IMR-90 (cell line): ENCODE measurements around the gene MAT1A. TPM values are rescaled to one million over a fixed set of nuclear protein-coding genes. Genes with fewer than 3 reads are reported as not detected.

ENCODE experiments used
- ATAC-seq: fragments of 200-7000 bp; cut with Tn5 transposase; 2 replicates; pipeline ENCODE4 v1.9.1; 2020; ENCODE audit warnings: low read depth, mild to moderate bottlenecking, moderate library complexity
- BruUV-seq: library from RNA; stranded (reverse); fragments of 400-500 nt; replicated peaks from 2 replicates; lab custom pipeline; 2021; lab: Mats Ljungman, UMichigan
- CTCF ChIA-PET: fragments of 300-600 bp; formaldehyde crosslinking; extraction: SDS; loops from one replicate; lab custom pipeline; 2021; ENCODE audit warnings: antibody characterized with exemption; lab: Yijun Ruan, JAX
- POLR2A ChIA-PET: fragments of 300-600 bp; sonication (Branson Sonifier 250); formaldehyde crosslinking; loops from one replicate; lab custom pipeline; 2022; ENCODE audit warnings: antibody characterized with exemption; ENCODE audit not compliant: unreplicated experiment; lab: Charles Lee
- DNase-seq: peaks from one replicate; pipeline ENCODE4 v3.0.0; 2013
- H2AFZ ChIP-seq: replicated peaks from 2 replicates; pipeline ENCODE3; 2013; ENCODE audit warnings: low read length, mild to moderate bottlenecking; ENCODE audit not compliant: poor library complexity
- H2AK5ac ChIP-seq: 2 replicates; pipeline ENCODE4 v1.6.1; 2013; ENCODE audit warnings: low read depth, low read length, inconsistent platforms
- H2AK9ac ChIP-seq: replicated peaks from 2 replicates; pipeline ENCODE3; 2013; ENCODE audit warnings: mild to moderate bottlenecking, low read depth, low read length, moderate library complexity; ENCODE audit not compliant: poor library complexity
- H2BK120ac ChIP-seq: 2 replicates; pipeline ENCODE4 v1.6.1; 2013; ENCODE audit warnings: low read depth, low read length, inconsistent platforms
- H2BK15ac ChIP-seq: 3 replicates; pipeline ENCODE4 v1.6.1; 2013; ENCODE audit warnings: low read depth, low read length, inconsistent platforms
- H2BK20ac ChIP-seq: 2 replicates; pipeline ENCODE4 v1.6.1; 2013; ENCODE audit warnings: low read depth, mild to moderate bottlenecking, inconsistent platforms, low read length, moderate library complexity
- H2BK5ac ChIP-seq: 2 replicates; pipeline ENCODE4 v1.6.1; 2013; ENCODE audit warnings: mild to moderate bottlenecking, low read depth, low read length, inconsistent platforms; ENCODE audit not compliant: poor library complexity, severe bottlenecking
- H3K14ac ChIP-seq: replicated peaks from 2 replicates; pipeline ENCODE4 v1.6.1; 2013; ENCODE audit warnings: low read depth, low read length, inconsistent platforms
- H3K18ac ChIP-seq: 2 replicates; pipeline ENCODE4 v1.6.1; 2013; ENCODE audit warnings: low read depth, low read length, control low read depth
- H3K23ac ChIP-seq: 2 replicates; pipeline ENCODE4 v1.6.1; 2013; ENCODE audit warnings: low read depth, low read length, inconsistent platforms
- H3K27ac ChIP-seq: 2 replicates; pipeline ENCODE4 v1.5.1; 2013; ENCODE audit warnings: mild to moderate bottlenecking, control low read depth, low read length; ENCODE audit not compliant: insufficient read depth
- H3K27me3 ChIP-seq: 2 replicates; pipeline ENCODE4 v1.6.1; 2013; ENCODE audit warnings: low read length; ENCODE audit not compliant: control insufficient read depth, insufficient read depth
- H3K36me3 ChIP-seq: 2 replicates; pipeline ENCODE4 v1.6.1; 2013; ENCODE audit warnings: low read length, mixed read lengths; ENCODE audit not compliant: control insufficient read depth, insufficient read depth
- H3K4ac ChIP-seq: 2 replicates; pipeline ENCODE4 v1.6.1; 2013; ENCODE audit warnings: low read depth, low read length, inconsistent platforms
- H3K4me1 ChIP-seq: 2 replicates; pipeline ENCODE4 v1.6.1; 2013; ENCODE audit warnings: low read length, mixed read lengths; ENCODE audit not compliant: control insufficient read depth, insufficient read depth
- H3K4me2 ChIP-seq: 2 replicates; pipeline ENCODE4 v1.6.1; 2013; ENCODE audit warnings: low read depth, mild to moderate bottlenecking, control low read depth, low read length, moderate library complexity
- H3K4me3 ChIP-seq: 2 replicates; pipeline ENCODE4 v1.5.1; 2013; ENCODE audit warnings: low read depth, mild to moderate bottlenecking, control low read depth, low read length, moderate library complexity; ENCODE audit not compliant: insufficient read depth
- H3K56ac ChIP-seq: 2 replicates; pipeline ENCODE4 v1.6.1; 2013; ENCODE audit warnings: low read length, inconsistent platforms; ENCODE audit not compliant: insufficient read depth; ENCODE audit errors: extremely low read depth
- H3K79me1 ChIP-seq, 2 experiments: 2 replicates each; pipeline ENCODE4 v1.6.1; 2013; ENCODE audit warnings: low read length in 2 of 2, inconsistent platforms in 1 of 2, low read depth in 1 of 2
- H3K9ac ChIP-seq: 2 replicates; pipeline ENCODE4 v1.6.1; 2013; ENCODE audit warnings: low read depth, low read length, control low read depth
- H3K9me1 ChIP-seq: 2 replicates; pipeline ENCODE4 v1.6.1; 2013; ENCODE audit warnings: low read length, inconsistent platforms; ENCODE audit not compliant: insufficient read depth
- H3K9me3 ChIP-seq: 2 replicates; pipeline ENCODE4 v1.6.1; 2013; ENCODE audit warnings: low read length; ENCODE audit not compliant: control insufficient read depth, insufficient read depth
- H4K20me1 ChIP-seq: 2 replicates; pipeline ENCODE4 v1.6.1; 2013; ENCODE audit warnings: low read length, inconsistent platforms; ENCODE audit not compliant: insufficient read depth
- H4K5ac ChIP-seq: 2 replicates; pipeline ENCODE4 v1.6.1; 2013; ENCODE audit warnings: mild to moderate bottlenecking, low read depth, low read length, control low read depth
- H4K8ac ChIP-seq, 2 experiments: 2 replicates each; pipeline ENCODE4 v1.6.1; 2013; ENCODE audit warnings: low read depth in 2 of 2, low read length in 2 of 2, control low read depth in 1 of 2, inconsistent platforms in 1 of 2
- H4K91ac ChIP-seq: 2 replicates; pipeline ENCODE4 v1.6.1; 2013; ENCODE audit warnings: low read depth, low read length, inconsistent platforms; ENCODE audit not compliant: insufficient read depth
- RFX5 ChIP-seq: IDR thresholded peaks from 2 replicates; pipeline ENCODE4 v1.8.0; 2012; ENCODE audit warnings: low read depth, mild to moderate bottlenecking, low read length, moderate library complexity
- USF2 ChIP-seq: fragments of 150-350 bp; IDR thresholded peaks from 2 replicates; pipeline ENCODE4 v1.6.1; 2017; ENCODE audit warnings: mild to moderate bottlenecking, antibody characterized with exemption, low read length, low read depth
- WGBS, 2 experiments: methylation state at CpG; one replicate each; pipeline versions ENCODE4 v1.1.5 to v1.1.7; 2013; ENCODE audit warnings: missing lambda C conversion rate in 2 of 2; ENCODE audit not compliant: insufficient read length in 1 of 2; ENCODE audit errors: extremely low coverage in 2 of 2; 5-methylcytosine and 5-hydroxymethylcytosine counted together
- dilution Hi-C: fragments of 300-500 bp; cut with HindIII; formaldehyde crosslinking; loops from one replicate; pipeline ENCODE4 v1.14.3; 2018; ENCODE audit warnings: low sequenced_read_pairs; ENCODE audit not compliant: unreplicated experiment
- in situ Hi-C: fragments of 300-500 bp; cut with MboI; formaldehyde crosslinking; loops from 3 replicates; pipeline ENCODE4 v1.14.3; 2019; ENCODE audit warnings: low sequenced_read_pairs, inconsistent platforms, mixed read lengths
- intact Hi-C: fragments of 100-400 bp; cut with micrococcal nuclease; formaldehyde crosslinking; loops from 2 replicates; pipeline ENCODE4 v1.10.0; 2022
- polyA plus RNA-seq, 3 experiments: library from polyadenylated mRNA; depleted of rRNA; stranded (reverse); fragments of >200 nt; gene quantifications; 2 replicates each; pipeline ENCODE4 v1.2.3, GENCODE V29; 2012; ENCODE audit warnings: low replicate concordance in 1 of 3
- total RNA-seq: library from RNA; depleted of rRNA; stranded (reverse); fragments of >200 nt; gene quantifications from 2 replicates; pipeline ENCODE4 v1.2.3, GENCODE V29; 2012

Gene MAT1A
- total and polyA plus RNA-seq, 2 of the 4 experiments (the other 2 are of a cell fraction) = not detected

- peaks cover 32% of the 10 kb centered on the region for H3K27me3 ChIP-seq
- no peak overlapping the region for H4K91ac ChIP-seq
- no peak overlapping the region for H3K9ac ChIP-seq
- no peak overlapping the region for H2BK5ac ChIP-seq
- no peaks in the 10 kb centered on the region for H4K20me1 ChIP-seq
- ATAC-seq = no peak
- no peaks in the 10 kb centered on the region for H3K36me3 ChIP-seq
- no peak overlapping the region for H3K18ac ChIP-seq
- no peak overlapping the region for H2AK5ac ChIP-seq
- TF ChIP-seq RFX5 (no peak), USF2 (no peak)
- H3K4me2 ChIP-seq = no peak overlapping the region
- H3K14ac ChIP-seq = no peak overlapping the region
- H2BK20ac ChIP-seq = no peak overlapping the region
- DNase-seq = no peak
- H3K23ac ChIP-seq = no peak overlapping the region
- H3K4me1 ChIP-seq = no peaks in the 10 kb centered on the region
- H4K5ac ChIP-seq = no peak overlapping the region
- BruUV-seq = no TSS peak
- POLR2A ChIA-PET = no interaction called here
- CTCF ChIA-PET = no interaction called here
- H2BK120ac ChIP-seq = no peak overlapping the region
- in situ Hi-C loops = no loop called here
- dilution Hi-C loops = no loop called here
- H3K56ac ChIP-seq = no peak overlapping the region
- H3K4ac ChIP-seq = no peak overlapping the region
- no peak overlapping the region for H3K27ac ChIP-seq
- H2AK9ac ChIP-seq = no peak overlapping the region
- no peak overlapping the region for H4K8ac ChIP-seq
- H2BK15ac ChIP-seq = no peak overlapping the region
- no peak overlapping the region for H2AFZ ChIP-seq
- H3K9me3 ChIP-seq = no peaks in the 10 kb centered on the region
- intact Hi-C loops = no loop called here
- no peak overlapping the region for H3K4me3 ChIP-seq
- H3K79me1 ChIP-seq = no peaks in the 10 kb centered on the region
- no peaks in the 10 kb centered on the region; the same call in 1 of the 2 replicates for H3K9me1 ChIP-seq
- whole genome bisulfite sequencing, 2 experiments = no CpG with 5 or more reads among the region's 5 CpGs
Observed at GRCh38 chr10:80278480-80278879, 11.0 kb downstream of the MAT1A start.
